Endothelial cell (in vitro differentiated cells): ENCODE data around the gene OR4K17. TPM values are rescaled to one million over a fixed set of nuclear protein-coding genes. Genes with fewer than 3 reads are reported as not detected.

Source experiments
- DNase-seq: peaks from one replicate; pipeline ENCODE4 v3.0.0; 2021; ENCODE audit warnings: low spot score
- H3K27ac Mint-ChIP-seq: one replicate; pipeline ENCODE4 v1.8.0; 2021; ENCODE audit warnings: mixed read lengths, inconsistent platforms; ENCODE audit not compliant: unreplicated experiment
- H3K27me3 Mint-ChIP-seq: one replicate; pipeline ENCODE4 v1.8.0; 2021; ENCODE audit warnings: mild to moderate bottlenecking, moderate library complexity, mixed read lengths, inconsistent platforms; ENCODE audit not compliant: unreplicated experiment
- H3K36me3 Mint-ChIP-seq: one replicate; pipeline ENCODE4 v1.8.0; 2021; ENCODE audit warnings: mild to moderate bottlenecking, low read depth, mixed read lengths, inconsistent platforms; ENCODE audit not compliant: unreplicated experiment
- H3K4me1 Mint-ChIP-seq: one replicate; pipeline ENCODE4 v1.8.0; 2021; ENCODE audit warnings: mild to moderate bottlenecking, mixed read lengths, inconsistent platforms; ENCODE audit not compliant: unreplicated experiment
- H3K4me3 Mint-ChIP-seq: one replicate; pipeline ENCODE4 v1.8.0; 2021; ENCODE audit warnings: mild to moderate bottlenecking, mixed read lengths, inconsistent platforms; ENCODE audit not compliant: unreplicated experiment
- H3K9me3 Mint-ChIP-seq: one replicate; pipeline ENCODE4 v1.8.0; 2021; ENCODE audit warnings: mixed read lengths, inconsistent platforms; ENCODE audit not compliant: unreplicated experiment
- total RNA-seq: library from RNA; stranded (reverse); fragmentation: NEBNext Ultra II Directional; extraction: Animal tissue kit (Norgen Biotek cat#: 25700); gene quantifications from one replicate; pipeline ENCODE4 v1.2.1, GENCODE V29; 2021; ENCODE audit not compliant: unreplicated experiment
- TF ChIP-seq, protein P1 (sequence below): fragments of 200-600 bp; sonication (generic); IDR thresholded peaks from one replicate; pipeline ENCODE4 v1.5.0; 2021; ENCODE audit warnings: antibody characterized with exemption; ENCODE audit not compliant: unreplicated experiment

Gene OR4K17
- total RNA-seq, 1 donor from 2014 or later: not detected

DNA sequence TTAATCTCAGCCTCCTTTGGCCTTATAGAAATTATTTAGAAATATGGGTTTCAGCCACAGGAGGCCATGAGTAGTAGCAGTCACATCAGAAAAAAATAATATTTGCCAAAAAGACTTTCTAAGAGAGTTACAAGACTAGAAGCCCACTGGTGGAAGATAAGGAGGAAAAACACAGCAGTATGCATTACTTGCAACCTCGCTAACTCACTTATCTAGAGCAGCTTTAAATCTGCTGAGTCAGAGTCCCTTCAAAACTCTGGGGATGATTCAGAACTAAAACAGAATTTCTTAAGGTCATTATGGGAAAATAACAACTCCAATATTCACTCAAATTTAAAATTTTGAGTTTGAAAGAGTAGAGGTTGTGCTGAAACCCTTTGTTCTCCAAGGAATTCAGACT, 6.2 kb downstream of the OR4K17 start:
- Mint-ChIP-seq H3K4me3 (no peak overlapping the region), H3K36me3 (no peaks in the 10 kb centered on the region), H3K27me3 (no peaks in the 10 kb centered on the region), H3K27ac (no peak overlapping the region), H3K4me1 (no peaks in the 10 kb centered on the region), H3K9me3 (peaks cover 25% of the 10 kb centered on the region)
- DNase-seq: no peak
- TF ChIP-seq, protein P1, sequence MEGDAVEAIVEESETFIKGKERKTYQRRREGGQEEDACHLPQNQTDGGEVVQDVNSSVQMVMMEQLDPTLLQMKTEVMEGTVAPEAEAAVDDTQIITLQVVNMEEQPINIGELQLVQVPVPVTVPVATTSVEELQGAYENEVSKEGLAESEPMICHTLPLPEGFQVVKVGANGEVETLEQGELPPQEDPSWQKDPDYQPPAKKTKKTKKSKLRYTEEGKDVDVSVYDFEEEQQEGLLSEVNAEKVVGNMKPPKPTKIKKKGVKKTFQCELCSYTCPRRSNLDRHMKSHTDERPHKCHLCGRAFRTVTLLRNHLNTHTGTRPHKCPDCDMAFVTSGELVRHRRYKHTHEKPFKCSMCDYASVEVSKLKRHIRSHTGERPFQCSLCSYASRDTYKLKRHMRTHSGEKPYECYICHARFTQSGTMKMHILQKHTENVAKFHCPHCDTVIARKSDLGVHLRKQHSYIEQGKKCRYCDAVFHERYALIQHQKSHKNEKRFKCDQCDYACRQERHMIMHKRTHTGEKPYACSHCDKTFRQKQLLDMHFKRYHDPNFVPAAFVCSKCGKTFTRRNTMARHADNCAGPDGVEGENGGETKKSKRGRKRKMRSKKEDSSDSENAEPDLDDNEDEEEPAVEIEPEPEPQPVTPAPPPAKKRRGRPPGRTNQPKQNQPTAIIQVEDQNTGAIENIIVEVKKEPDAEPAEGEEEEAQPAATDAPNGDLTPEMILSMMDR: no peak

DNA sequence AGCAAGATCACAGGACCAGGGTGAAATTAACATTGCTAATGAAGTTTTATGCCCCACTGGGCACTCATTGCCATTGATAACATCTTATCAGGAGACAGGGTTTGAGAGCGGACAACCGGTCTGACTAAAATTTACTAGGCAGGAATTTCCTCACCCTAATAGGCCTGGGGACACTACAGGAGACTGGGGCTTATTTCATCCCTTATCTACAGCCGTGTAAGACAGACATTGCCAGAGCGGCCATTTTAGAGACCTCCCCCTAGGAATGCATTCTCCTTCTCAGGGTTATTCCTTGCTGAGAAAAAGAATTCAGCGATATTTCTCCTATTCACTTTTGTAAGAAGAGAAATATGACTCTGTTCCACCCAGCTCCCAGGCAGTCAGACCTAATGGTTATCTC, 8.3 kb downstream of the OR4K17 start:
- no peaks in the 10 kb centered on the region for H3K36me3 Mint-ChIP-seq
- no peaks in the 10 kb centered on the region for H3K4me1 Mint-ChIP-seq
- no peak overlapping the region for H3K27ac Mint-ChIP-seq
- H3K4me3 Mint-ChIP-seq: no peak overlapping the region
- H3K27me3 Mint-ChIP-seq: no peaks in the 10 kb centered on the region
- peaks cover 22% of the 10 kb centered on the region for H3K9me3 Mint-ChIP-seq
- TF ChIP-seq, protein P1: no peak
- no peak for DNase-seq

DNA sequence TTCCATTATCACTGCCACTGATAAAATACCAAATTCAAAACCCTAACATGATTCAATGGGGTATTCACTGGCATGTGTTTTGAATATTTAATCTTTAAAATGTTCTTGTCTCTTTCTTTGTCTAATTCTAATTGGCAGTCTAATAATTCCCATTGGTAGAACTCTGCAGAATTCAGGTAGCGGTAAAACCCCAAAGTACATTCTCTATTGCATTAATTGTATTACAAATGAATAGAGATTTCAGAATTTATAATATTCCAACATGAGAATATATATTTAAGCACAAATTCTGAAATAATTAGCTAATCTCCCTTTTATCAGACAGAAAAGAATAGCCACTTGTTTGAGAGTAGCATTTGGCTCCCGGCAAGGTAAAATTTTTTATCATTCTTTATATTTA, 28.0 kb downstream of the OR4K17 start, which contains the start of gene OR4N5:
Gene OR4N5, plus strand, starts transcription at position 301 of the 400 bp plus-strand sequence. CDS start 4,916 bp downstream, outside the sequence.
- TF ChIP-seq, protein P1: no peak
- Mint-ChIP-seq H3K27me3 (peaks cover 2% of the 10 kb centered on the region), H3K4me3 (no peak within 1 kb of the TSS), H3K27ac (no peak within 1 kb of the TSS), H3K9me3 (peaks cover 22% of the 10 kb centered on the region), H3K36me3 (no peaks in the 10 kb centered on the region), H3K4me1 (no peaks in the 10 kb centered on the region)
- no peak for DNase-seq

DNA sequence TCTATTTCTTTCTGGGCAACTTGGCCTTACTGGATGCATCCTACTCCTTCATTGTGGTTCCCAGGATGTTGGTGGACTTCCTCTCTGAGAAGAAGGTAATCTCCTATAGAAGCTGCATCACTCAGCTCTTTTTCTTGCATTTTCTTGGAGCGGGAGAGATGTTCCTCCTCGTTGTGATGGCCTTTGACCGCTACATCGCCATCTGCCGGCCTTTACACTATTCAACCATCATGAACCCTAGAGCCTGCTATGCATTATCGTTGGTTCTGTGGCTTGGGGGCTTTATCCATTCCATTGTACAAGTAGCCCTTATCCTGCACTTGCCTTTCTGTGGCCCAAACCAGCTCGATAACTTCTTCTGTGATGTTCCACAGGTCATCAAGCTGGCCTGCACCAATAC, 33.4 kb downstream of the OR4K17 start:
- TF ChIP-seq, protein P1: no peak
- H3K36me3 Mint-ChIP-seq: no peaks in the 10 kb centered on the region
- no peaks in the 10 kb centered on the region for H3K4me1 Mint-ChIP-seq
- DNase-seq: no peak
- peaks cover 2% of the 10 kb centered on the region for H3K27me3 Mint-ChIP-seq
- H3K27ac Mint-ChIP-seq: no peak overlapping the region
- peaks cover 9% of the 10 kb centered on the region for H3K9me3 Mint-ChIP-seq
- H3K4me3 Mint-ChIP-seq: no peak overlapping the region

DNA sequence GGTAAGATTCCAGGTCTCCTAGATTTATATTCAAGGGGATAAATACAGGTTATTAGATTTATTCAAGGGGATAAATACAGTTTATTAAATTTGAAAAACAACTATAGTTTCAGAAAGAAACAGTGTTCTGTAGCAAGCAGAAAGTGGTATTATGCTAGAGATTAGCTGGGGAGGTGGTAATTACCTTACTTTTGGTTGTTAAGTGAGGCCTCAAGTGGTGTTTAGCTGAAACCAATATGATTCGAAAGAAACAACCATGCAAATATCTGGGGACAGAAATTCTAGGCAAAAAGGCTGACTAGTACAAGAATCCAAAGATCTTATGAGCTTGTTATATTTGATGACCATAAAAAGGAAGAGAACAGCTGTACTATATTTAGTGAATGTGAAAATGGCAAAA, 34.3 kb downstream of the OR4K17 start:
- no peak overlapping the region for H3K4me3 Mint-ChIP-seq
- H3K27me3 Mint-ChIP-seq: peaks cover 2% of the 10 kb centered on the region
- no peaks in the 10 kb centered on the region for H3K36me3 Mint-ChIP-seq
- peaks cover 9% of the 10 kb centered on the region for H3K9me3 Mint-ChIP-seq
- H3K4me1 Mint-ChIP-seq: no peaks in the 10 kb centered on the region
- H3K27ac Mint-ChIP-seq: no peak overlapping the region
- TF ChIP-seq, protein P1: no peak
- DNase-seq: no peak
